Middle frontal gyrus (tissue), 1 donor: Measurements from ENCODE around the gene NAA80.
"Not testable (repeated sequence)": the region's sequence is repeated elsewhere in the genome, so short reads cannot be mapped to it uniquely, and the experiment has no call there.

ENCODE experiments used
- DNase-seq: peaks from one replicate; pipeline ENCODE4 v3.0.0-alpha.2; 2015; ENCODE audit warnings: low spot score; ENCODE audit errors: extremely low spot score

Gene NAA80

DNA sequence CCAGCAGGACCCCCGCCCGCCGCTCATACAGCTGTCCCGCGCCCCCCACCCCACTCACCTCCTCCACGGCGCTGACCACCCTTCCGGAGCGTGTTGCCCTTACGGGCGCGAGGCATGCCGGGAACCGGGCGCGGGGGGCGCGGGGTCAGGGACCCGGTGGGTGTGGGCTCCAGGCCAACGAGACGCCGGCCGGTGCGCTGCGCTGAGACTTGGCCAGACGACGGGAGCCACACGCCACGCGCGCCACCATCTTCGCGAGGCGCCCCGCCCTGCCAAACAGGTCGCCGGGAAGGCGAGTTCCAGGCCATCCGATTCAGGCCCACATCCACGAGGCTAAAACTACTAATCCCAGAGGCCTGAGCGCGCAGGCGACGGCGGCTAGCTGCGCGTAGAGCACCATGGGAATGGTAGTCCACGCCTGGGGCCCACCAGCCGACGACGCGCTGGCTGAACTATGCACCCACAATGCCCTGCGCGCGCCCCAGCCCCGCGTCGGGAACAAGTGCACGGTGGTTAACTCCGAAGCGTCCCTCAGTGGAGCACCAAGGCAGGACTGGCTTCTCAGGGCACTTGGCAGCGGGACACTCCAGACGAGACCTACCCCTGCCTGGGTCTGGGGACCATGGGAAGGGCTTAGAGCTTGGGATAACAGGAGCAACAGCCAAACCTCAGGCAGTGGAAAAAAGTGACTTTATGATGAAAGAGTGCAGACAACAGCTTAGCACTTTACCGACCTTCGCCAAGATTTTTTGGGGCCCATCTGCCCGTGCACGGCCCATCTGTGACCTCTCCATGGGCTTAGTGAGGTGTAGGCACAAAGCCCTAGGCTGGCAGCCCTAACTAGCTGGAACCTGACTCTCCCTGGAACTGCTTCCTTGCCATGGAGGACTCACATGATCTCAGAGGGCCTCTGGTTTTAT is 6.8 kb downstream of the NAA80 start, which contains the start of gene IFRD2:
Gene IFRD2 (minus strand): TSS at position 271 of the 920 bp plus-strand sequence. CDS start 155 bp downstream, at position 116.
- DNase-seq = peak; percentile 97

DNA sequence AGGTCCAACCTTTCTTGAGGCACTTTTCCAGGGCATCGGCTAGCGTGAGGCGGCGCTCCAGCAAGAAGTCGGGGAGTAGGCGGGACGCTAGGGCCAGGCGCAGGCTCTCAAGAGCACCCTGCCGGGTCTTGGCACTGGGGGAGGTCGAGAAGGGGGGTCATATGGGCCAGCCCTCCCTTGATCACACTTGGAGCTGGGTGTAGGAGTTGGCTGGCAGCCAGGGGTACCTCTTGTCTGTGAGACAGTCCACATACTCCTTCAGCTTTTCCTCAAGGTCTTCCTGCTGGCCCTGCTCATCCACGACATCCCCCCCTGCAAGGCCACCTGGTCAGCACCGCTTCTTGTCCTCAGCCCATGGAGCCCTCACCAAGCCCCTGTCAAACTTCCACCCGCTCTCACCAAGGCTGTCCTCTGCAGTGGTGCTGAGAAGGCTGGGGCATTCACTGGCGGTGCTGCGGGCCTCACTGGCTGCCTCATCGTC is 9.0 kb downstream of the NAA80 start:
- no peak for DNase-seq

DNA sequence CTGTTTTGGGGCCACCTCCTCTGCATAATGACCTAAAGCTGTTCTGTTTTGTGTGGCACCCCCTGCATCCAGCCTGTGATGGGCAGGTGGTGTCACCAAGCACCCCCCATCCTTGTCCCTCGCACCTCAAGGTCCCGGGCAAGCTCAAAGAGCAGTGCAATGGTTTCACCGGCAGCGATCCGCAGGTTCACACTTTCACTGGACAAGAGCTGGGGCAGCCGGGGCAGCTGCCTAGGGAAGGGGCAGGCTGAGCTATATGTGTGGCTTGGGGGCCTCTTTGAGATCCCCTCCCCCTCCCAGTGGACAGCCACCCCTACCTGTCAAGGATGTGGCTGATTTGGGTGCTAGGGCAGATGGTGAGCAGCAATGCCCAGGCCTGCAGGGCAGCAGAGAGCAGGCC is 10.1 kb downstream of the NAA80 start:
- DNase-seq = no peak

DNA sequence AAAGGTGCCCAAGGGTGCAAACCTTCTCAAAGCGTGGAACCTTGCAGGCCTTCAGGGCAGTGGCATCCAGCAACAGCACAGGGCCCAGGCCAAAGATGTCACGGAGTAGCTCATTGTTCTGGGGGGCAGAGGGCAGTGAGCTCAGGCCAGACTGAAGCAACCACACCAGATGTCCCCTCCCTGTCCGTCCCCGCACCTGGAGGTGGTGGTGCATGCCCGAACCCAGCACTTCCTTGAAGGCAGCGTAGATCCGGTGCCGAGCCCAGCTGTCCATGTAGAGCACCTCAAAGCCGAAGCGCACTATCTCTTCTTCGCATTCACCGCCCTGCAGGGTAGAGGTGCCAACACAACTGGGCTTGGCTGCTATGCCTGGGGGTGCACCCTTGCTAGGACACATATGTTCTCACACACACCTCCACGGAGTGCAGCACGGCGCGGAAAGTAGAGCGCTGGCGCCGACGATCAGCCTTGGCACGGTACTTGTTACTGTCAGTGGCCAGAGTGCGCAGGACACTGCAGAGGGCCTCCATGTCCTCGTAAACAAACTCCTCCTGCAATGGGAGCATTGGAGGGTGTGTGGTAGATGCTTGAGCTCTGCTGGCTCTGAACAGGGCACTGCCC is 10.7 kb downstream of the NAA80 start:
- DNase-seq = no peak

DNA sequence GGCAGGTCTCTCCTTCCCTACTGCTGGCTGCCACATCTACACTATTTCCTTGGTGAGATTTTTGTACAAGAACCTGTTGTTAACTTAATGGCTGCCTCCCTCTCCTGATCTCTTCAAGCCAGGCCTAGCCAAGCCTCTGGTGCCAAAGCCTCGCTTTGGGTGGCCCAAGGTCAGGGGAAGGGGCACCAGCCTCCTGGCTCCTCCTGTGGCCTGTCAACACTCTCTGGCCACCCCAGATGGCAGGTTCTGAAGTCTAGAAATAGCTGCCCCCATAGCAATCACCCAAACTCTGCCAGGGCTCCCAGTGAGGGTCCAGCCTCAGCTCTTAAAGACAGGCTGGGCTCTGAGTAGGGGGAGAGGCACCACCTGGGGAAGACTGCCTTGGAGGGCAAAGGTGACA is 11.9 kb downstream of the NAA80 start:
- no peak for DNase-seq

DNA sequence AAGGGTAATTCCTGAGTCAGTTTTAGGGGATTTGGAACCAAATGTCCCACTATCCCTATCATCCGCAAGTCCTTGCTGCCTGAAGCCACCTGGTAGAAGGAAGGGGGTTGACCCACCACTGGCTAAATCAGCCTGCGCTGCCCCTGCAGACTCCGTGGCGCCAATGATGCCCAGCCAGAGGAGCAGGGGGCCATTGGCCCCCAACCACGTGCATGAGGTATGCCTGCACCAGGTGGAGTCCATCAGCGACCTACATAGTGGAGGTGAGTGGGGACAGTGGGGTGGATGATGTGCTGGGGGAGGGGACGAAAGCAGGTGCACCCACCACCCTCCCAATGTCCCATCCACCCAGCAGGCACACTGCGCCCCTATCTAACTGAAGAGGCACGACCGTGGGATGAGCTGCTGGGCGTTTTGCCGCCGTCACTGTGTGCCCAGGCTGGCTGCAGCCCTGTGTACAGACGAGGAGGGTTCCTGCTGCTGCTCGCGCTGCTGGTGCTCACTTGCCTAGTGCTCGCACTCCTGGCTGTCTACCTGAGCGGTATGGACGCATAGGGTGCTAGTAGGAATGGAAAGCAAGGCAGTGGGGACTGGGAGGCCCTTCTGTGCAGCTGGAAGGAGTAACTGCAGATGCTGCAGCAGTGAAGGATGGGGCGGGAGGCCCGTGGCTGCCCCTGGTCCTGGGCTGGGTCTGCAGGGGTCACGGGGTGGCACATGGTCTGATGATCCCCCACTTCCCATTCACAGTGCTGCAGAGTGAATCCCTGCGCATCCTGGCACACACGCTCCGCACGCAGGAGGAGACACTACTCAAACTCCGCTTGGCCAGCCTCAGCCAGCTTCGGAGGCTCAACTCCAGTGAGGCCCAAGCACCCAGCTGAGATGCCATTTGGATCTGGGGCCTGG is 12.6 kb downstream of the NAA80 start:
- no peak for DNase-seq

DNA sequence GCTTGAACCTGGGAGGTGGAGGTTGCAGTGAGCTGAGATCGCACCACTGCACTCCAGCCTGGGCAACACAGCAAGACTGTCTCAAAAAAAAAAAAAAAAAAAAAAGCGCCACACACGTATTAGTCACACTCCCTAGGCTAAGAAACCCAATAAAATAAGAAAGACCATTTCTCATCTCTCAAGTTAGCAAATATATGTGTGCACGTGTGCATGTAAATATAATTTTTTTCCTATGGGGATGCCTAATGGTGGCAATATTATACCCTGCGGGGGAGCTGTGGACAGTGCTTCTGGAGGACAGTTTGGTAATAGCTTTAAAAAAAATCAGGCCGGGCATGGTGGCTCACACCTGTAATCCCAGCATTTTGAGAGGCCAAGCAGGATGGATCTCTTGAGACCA is 15.1 kb downstream of the NAA80 start:
- DNase-seq = not testable (repeated sequence)

DNA sequence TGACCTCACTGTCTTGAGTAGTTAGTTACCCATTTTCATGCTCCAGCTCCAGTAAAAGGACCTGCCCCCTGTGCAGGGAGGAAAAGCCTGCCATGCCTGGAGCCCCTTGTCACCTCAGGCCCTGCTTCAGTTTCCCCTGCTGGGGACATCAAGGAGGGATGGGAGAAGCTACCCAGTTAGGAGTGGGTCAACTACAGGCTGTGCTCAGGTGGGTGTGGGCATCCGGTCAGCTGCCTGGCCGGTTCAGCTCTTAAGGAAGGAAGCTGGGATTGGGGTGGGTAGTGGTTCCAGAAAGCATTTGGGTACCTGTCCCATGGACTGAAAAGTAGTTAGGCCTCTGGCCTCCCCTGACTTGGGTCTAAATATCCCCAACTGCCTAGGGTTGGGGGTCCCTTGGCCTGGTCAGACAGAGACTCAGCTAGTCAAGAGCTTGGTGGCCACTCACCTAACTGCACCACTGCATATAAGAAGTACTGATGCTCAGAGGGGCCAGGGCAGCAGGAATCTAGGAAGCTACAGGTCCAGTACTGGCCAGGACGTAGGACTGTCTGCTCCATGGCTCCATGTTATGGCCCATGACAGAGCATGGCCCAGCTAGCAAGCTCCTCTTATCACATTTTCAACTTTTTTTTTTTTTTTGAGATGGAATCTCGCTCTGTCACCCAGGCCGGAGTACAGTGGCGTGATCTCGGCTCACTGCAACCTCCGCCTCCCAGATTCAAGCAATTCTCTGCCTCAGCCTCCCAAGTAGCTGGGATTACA is 19.8 kb downstream of the NAA80 start:
- no peak for DNase-seq

DNA sequence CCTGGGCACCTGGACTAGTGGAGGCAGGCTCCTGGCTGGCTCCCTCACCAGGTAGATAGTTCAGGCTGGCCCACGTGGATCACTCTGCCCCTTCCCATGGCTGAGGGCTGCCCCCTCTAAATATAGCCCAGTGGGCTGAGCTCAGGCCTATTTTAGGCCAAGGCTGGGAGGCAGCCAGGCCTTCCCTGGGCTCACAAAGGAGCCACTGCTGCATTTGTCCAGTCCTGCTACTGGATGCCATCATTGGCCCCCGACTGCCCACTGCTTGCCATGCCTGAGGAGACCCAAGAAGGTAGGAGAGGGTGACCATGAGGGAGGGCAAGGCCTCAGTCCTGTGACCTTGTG is 20.4 kb downstream of the NAA80 start, which contains the start of gene LSMEM2:
Gene LSMEM2 (plus strand): TSS at position 208 of the 345 bp plus-strand sequence. CDS start 27 bp downstream, at position 235.
- DNase-seq = no peak

DNA sequence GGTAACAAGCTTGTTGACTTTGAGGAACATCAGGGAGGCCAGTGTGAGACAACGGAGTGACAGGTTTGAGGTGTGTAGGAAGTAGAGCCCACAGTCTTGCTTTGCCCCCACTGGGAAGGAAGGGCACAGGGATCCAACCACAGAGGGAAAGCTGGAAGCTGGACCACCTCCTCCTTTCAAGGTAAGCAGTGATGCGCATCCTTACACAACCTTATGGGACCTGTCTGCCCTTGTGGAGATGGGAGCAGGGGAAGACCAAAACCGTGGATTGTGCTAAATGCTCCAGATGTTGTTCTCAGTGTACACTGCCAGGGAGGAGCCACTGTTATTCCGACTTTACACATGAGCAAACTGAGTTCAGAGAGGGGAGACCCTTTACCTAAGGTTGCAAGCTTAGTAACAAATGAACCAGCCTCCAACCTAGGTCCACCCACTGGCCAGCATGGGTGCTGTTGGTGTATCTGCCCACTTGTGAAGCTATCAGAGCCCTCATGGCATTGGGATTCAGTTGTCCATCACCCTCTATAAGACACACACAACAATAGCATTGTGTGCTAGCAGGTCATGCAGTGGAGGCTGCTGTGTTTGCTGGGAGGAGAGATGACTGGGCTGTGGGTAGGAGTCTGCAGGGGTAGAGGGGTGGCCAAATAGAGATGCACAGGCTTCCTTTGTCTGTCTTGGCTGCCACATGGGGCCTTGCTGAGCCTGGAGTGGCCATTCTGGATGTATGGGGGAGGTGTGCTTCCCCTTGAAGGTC is 20.9 kb downstream of the NAA80 start:
- DNase-seq = no peak

DNA sequence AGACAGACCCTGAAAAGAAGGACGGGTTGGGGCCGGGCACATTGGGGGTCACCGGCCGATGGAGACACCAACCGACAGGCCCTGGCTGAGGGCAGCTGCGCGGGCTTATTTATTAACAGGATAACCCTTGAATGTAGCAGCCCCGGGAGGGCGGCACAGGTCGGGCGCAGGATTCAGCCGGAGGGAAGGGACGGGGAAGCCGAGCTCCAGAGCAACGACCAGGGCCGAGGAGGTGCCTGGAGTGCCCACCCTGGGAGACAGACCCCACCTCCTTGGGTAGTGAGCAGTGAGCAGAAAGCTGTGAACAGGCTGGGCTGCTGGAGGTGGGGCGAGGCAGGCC is 22.5 kb downstream of the NAA80 start:
- no peak for DNase-seq

DNA sequence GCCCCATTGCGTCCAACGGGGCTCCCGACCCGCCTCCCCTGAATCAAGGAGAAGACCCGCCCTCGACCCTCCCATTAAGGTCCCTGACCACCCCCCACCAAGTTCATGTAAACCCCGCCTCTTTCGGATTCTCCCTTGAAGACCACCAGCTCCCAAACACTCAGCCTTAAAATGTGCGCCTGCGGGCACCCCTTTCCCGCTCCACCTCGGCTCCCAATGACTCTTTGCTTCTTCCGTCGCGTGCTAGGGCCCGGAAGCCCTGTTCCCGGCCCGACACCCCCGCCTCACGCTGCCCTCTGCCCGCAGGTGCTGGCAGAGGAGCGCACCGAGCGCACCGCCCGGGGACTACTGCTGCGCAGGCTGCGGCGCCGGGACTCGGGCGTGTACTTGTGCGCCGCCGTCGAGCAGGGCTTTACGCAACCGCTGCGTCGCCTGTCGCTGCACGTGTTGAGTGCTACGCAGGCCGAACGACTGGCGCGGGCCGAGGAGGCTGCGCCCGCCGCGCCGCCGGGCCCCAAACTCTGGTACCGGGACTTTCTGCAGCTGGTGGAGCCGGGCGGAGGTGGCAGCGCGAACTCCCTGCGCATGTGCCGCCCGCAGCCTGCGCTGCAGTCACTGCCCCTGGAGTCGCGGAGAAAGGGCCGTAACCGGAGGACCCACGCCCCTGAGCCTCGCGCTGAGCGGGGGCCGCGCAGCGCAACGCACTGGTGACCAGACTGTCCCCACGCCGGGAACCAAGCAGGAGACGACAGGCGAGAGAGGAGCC is 23.0 kb downstream of the NAA80 start:
- DNase-seq = no peak

DNA sequence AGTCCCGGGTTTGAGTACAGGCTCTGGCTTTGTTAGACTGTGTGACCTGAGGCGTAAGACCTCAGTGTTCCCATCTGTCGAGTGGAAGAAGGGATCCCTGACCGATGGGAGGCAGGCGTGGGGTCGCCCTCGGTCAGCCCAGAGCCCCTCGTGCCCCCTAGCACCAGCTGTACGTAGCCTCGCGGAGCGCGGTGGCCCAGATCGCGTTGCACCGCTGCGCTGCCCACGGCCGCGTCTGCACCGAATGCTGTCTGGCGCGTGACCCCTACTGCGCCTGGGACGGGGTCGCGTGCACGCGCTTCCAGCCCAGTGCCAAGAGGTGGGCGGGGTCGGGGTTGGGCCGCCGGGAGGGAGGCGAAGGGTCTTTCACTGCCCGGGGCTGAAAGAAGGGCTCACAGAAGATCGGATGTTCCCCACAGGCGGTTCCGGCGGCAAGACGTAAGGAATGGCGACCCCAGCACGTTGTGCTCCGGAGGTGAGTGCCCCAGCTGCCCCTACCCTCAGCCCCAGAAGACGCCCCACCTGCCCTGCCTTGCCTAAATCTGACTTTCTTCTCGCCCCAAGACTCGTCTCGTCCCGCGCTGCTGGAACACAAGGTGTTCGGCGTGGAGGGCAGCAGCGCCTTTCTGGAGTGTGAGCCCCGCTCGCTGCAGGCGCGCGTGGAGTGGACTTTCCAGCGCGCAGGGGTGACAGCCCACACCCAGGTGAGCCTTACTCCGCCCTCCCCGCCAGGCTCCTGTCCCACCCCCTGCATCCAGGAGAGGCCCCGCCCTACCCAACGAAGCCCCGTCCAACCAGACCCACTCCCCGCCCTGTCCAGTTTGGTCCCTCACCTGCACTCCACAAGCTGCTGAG is 23.8 kb downstream of the NAA80 start:
- DNase-seq = no peak

DNA sequence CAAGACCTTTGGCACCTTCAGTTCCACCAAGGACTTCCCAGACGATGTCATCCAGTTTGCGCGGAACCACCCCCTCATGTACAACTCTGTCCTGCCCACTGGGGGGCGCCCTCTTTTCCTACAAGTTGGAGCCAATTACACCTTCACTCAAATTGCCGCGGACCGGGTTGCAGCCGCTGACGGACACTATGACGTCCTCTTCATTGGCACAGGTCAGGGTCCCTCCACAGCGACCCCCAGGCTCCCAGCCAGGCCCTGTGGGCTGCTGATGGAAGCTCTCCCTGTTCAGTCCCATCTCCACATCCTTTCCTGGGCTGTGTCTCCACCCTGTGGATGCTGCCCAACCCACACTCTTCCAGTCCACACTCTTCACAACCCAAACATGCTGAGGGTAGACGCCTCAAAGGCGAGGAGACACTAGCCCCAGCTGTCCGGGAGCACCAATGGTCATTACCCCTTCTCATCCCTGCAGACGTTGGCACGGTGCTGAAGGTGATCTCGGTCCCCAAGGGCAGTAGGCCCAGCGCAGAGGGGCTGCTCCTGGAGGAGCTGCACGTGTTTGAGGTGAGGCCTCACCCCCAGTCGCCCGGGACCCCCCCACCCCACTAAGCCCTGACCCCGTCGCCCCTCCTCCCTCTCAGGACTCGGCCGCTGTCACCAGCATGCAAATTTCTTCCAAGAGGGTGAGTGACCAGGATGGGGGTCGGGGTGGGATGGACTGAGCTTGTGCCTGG is 24.7 kb downstream of the NAA80 start:
- no peak for DNase-seq

DNA sequence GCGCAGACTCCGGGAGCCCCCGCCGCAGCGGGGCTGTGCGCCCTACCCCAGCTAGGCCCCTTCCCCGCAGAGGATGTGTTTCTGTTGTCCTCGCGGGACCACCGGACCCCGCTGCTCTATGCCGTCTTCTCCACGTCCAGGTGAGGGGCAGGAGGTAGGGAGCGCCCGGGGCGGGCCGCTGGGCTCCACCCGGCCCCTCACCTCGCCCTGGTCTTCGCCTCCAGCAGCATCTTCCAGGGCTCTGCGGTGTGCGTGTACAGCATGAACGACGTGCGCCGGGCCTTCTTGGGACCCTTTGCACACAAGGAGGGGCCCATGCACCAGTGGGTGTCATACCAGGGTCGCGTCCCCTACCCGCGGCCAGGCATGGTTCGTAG is 25.5 kb downstream of the NAA80 start:
- no peak for DNase-seq

DNA sequence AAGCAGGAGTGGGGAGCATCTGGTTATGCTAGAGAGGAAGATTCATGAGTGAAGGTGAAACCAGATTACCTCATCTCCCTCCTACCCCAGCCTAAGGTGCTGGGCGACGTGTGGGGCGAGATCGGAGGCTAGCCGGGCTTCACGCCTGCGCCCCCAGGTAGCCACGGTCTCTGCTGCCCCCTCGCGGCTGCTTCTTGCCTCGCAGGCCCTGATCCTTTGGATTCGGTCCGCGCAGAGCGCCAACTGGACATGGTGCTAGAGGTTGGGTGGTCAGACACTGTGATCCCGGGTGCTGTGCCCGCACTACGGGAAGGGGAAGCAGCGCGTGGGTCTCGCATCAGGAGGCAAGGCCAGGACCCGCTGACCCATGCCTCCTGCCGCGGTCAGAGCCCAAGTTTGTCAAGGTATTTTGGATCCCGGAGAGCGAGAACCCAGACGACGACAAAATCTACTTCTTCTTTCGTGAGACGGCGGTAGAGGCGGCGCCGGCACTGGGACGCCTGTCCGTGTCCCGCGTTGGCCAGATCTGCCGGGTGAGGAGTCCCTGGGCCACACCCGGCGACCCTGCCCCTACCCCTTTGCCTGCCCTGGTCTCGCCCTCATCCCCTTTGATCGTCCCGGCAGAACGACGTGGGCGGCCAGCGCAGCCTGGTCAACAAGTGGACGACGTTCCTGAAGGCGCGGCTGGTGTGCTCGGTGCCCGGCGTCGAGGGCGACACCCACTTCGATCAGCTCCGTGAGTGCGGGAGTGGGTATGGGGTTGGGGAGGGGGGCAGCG is 26.1 kb downstream of the NAA80 start:
- DNase-seq = peak; percentile 80

DNA sequence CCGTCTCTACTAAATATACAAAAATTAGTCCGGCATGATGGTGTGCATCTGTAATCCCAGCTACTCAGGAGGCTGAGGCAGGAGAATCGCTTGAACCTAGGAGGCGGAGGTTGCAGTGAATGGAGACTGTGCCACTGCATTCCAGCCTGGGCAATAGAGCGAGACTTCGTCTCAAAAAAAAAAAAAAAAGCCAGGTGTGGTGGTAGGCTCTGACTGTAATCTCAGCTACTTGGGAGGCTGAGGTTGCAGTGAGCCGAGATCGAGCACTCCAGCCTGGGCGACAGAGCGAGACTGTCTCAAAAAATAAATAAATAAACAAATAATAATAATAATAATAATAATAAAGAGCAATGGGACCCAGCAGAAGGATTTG is 26.7 kb downstream of the NAA80 start:
- not testable (repeated sequence) for DNase-seq
